HG02678 (cell line): ENCODE measurements around the gene ME1.
"Not testable (repeated sequence)": the region's sequence is repeated elsewhere in the genome, so short reads cannot be mapped to it uniquely, and the experiment has no call there.

ENCODE experiments used
- ATAC-seq: cut with Tn5 transposase; IDR thresholded peaks from one replicate; pipeline ENCODE4 v1.9.1; 2021; ENCODE audit warnings: mild to moderate bottlenecking, moderate library complexity; ENCODE audit not compliant: unreplicated experiment

The ME1 gene

GRCh38 chr6:83359638-83360037 lies 71.2 kb downstream of the ME1 start:
- no peak for ATAC-seq

- no peak for ATAC-seq
Observed at GRCh38 chr6:83354747-83355146, 76.1 kb downstream of the ME1 start.

GRCh38 chr6:83352424-83353061 lies 78.3 kb downstream of the ME1 start:
- ATAC-seq = no peak

- ATAC-seq = no peak
Observed at GRCh38 chr6:83343121-83343520, 87.7 kb downstream of the ME1 start.

- no peak for ATAC-seq
Observed at GRCh38 chr6:83341765-83342164, 89.1 kb downstream of the ME1 start.

GRCh38 chr6:83333916-83334315 lies 96.9 kb downstream of the ME1 start:
- not testable (repeated sequence) for ATAC-seq

GRCh38 chr6:83333500-83333899 lies 97.4 kb downstream of the ME1 start:
- no peak for ATAC-seq

GRCh38 chr6:83314693-83315092 lies 116.2 kb downstream of the ME1 start:
- ATAC-seq = no peak

GRCh38 chr6:83313882-83314281 lies 117.0 kb downstream of the ME1 start:
- no peak for ATAC-seq

- ATAC-seq = no peak
Observed at GRCh38 chr6:83311231-83311630, 119.6 kb downstream of the ME1 start.

GRCh38 chr6:83310046-83310445 lies 120.8 kb downstream of the ME1 start:
- ATAC-seq = no peak

- ATAC-seq = no peak
Observed at GRCh38 chr6:83309344-83309743, 121.5 kb downstream of the ME1 start.

GRCh38 chr6:83308833-83309232 lies 122.0 kb downstream of the ME1 start:
- no peak for ATAC-seq

GRCh38 chr6:83307849-83308248 lies 123.0 kb downstream of the ME1 start:
- ATAC-seq = no peak

GRCh38 chr6:83303426-83303825 lies 127.4 kb downstream of the ME1 start:
- ATAC-seq = no peak

- no peak for ATAC-seq
Observed at GRCh38 chr6:83294676-83295075, 136.2 kb downstream of the ME1 start.

- ATAC-seq = peak; percentile 93
Observed at GRCh38 chr6:83292900-83293843, 137.7 kb downstream of the ME1 start.

- ATAC-seq = not testable (repeated sequence)
Observed at GRCh38 chr6:83287298-83287697, 143.6 kb downstream of the ME1 start.

GRCh38 chr6:83285917-83286316 lies 144.9 kb downstream of the ME1 start:
- ATAC-seq = no peak

GRCh38 chr6:83273596-83273995 lies 157.3 kb downstream of the ME1 start:
- ATAC-seq = no peak

GRCh38 chr6:83270971-83271719 lies 159.7 kb downstream of the ME1 start:
- no peak for ATAC-seq
